HG03064 (cell line): ENCODE results near the gene FAM20A.
"Not testable (repeated sequence)": the region's sequence is repeated elsewhere in the genome, so short reads cannot be mapped to it uniquely, and the experiment has no call there.

ENCODE experiments used
- ATAC-seq: cut with Tn5 transposase; IDR thresholded peaks from one replicate; pipeline ENCODE4 v1.9.1; 2021; ENCODE audit warnings: low read depth; ENCODE audit not compliant: unreplicated experiment

FAM20A gene

GRCh38 chr17:68505951-68506350 lies 95.2 kb downstream of the FAM20A start:
- ATAC-seq = no peak

GRCh38 chr17:68501074-68501473 lies 100.1 kb downstream of the FAM20A start:
- ATAC-seq = no peak

GRCh38 chr17:68499587-68499986 lies 101.6 kb downstream of the FAM20A start:
- no peak for ATAC-seq

- peak; percentile 13 for ATAC-seq
Measured at GRCh38 chr17:68498479-68499326, 102.5 kb downstream of the FAM20A start.

- ATAC-seq = peak; percentile 88
Measured at GRCh38 chr17:68497885-68498319, 103.3 kb downstream of the FAM20A start.

- ATAC-seq = no peak
Measured at GRCh38 chr17:68495081-68495480, 106.1 kb downstream of the FAM20A start.

GRCh38 chr17:68492394-68493054 lies 108.6 kb downstream of the FAM20A start:
- ATAC-seq = not testable (repeated sequence)

- ATAC-seq = no peak
Measured at GRCh38 chr17:68491381-68492231, 109.6 kb downstream of the FAM20A start.

GRCh38 chr17:68489919-68490318 lies 111.2 kb downstream of the FAM20A start:
- no peak for ATAC-seq
